Ishikawa (cell line): ENCODE data around the gene CAPG.

ENCODE experiments used
- CEBPB ChIP-seq: IDR thresholded peaks from 2 replicates; pipeline ENCODE4 v1.6.1; 2012
- CREB1 ChIP-seq: IDR thresholded peaks from 2 replicates; pipeline ENCODE4 v1.6.1; 2012; ENCODE audit warnings: low read depth
- EGR1 ChIP-seq: IDR thresholded peaks from 2 replicates; pipeline ENCODE4 v1.6.1; 2012
- EP300 ChIP-seq: IDR thresholded peaks from 2 replicates; pipeline ENCODE4 v1.6.1; 2012; ENCODE audit warnings: borderline replicate concordance
- MAX ChIP-seq: IDR thresholded peaks from 2 replicates; pipeline ENCODE4 v1.6.1; 2012
- NFIC ChIP-seq: IDR thresholded peaks from 2 replicates; pipeline ENCODE4 v1.6.1; 2012
- RAD21 ChIP-seq: IDR thresholded peaks from 2 replicates; pipeline ENCODE4 v1.6.1; 2012; ENCODE audit warnings: low read depth
- REST ChIP-seq: IDR thresholded peaks from 2 replicates; pipeline ENCODE4 v1.6.1; 2012; ENCODE audit warnings: low read depth, mild to moderate bottlenecking
- TAF1 ChIP-seq: IDR thresholded peaks from 2 replicates; pipeline ENCODE4 v1.6.1; 2012; ENCODE audit warnings: low read depth, mild to moderate bottlenecking
- TCF12 ChIP-seq: IDR thresholded peaks from 2 replicates; pipeline ENCODE4 v1.6.1; 2012; ENCODE audit warnings: low read depth
- TEAD4 ChIP-seq: IDR thresholded peaks from 2 replicates; pipeline ENCODE4 v1.6.1; 2012
- USF1 ChIP-seq: IDR thresholded peaks from 2 replicates; pipeline ENCODE4 v1.6.1; 2012
- YY1 ChIP-seq: IDR thresholded peaks from 2 replicates; pipeline ENCODE4 v1.6.1; 2012; ENCODE audit warnings: low read depth
- ZBTB7A ChIP-seq: IDR thresholded peaks from 2 replicates; pipeline ENCODE4 v1.6.1; 2012; ENCODE audit warnings: low read depth

- peak; percentile 57 for TF ChIP-seq MAX
- peak; percentile 14; the same call in 1 of the 2 replicates for TF ChIP-seq RAD21
- TF ChIP-seq YY1, result peak; percentile 52; the same call in 1 of the 2 replicates
- TF ChIP-seq ZBTB7A, result no peak
- TF ChIP-seq REST, result no peak
- no peak for TF ChIP-seq TAF1
- peak; percentile 11; the same call in 1 of the 2 replicates for TF ChIP-seq CEBPB
- peak; percentile 64 for TF ChIP-seq TEAD4
- peak; percentile 97 for TF ChIP-seq NFIC
- TF ChIP-seq EP300, result peak; percentile 69; the same call in 1 of the 2 replicates
- TF ChIP-seq EGR1, result no peak
- TF ChIP-seq TCF12, result peak; percentile 79
- TF ChIP-seq CREB1, result no peak
- no peak for TF ChIP-seq USF1
Observed at GRCh38 chr2:85457877-85458316, 47.7 kb upstream of the CAPG start.
